ENCODE results near the gene PRDX2.

Gene PRDX2

DNA sequence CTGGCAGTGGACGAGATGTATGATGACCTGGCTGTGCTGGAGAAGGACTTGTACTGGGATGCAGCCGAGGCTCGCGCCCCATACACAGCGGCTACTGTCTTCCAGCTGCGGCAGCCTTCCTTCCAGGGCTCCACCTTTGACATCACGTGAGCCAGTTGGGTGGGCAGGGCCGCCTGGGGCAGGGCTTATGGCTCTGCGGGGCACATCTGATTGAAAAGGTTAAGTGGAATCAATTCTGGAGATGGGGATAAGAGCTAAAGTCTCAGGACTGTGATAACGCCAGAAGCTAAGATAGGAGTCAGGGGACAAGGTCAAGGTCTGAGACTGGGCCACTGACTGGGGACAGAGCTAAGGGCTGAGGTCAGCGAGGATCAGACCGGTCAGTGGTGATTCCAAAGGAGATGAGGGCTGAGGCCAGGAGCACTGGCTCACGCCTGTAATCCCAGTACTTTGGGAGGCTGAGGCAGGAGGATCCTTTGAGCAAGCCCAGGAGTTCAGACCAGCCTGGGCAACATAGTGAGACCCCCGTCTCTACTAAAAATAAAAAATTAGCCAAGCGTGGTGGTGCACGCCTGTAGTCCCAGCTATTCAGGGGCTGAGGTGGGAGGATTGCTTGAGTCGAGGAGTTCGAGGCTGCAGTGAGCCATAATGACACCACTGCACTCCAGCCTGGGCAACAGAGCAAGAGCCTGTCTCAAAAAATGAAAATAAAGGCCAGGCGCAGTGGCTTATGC is 45.3 kb downstream of the PRDX2 start:
- no peak overlapping the region for H3K4me3 ChIP-seq (ENCODE audit: low read depth, low read length)
- DNase-seq (ENCODE audit: low read depth), result no peak
- TF ChIP-seq, protein P1, sequence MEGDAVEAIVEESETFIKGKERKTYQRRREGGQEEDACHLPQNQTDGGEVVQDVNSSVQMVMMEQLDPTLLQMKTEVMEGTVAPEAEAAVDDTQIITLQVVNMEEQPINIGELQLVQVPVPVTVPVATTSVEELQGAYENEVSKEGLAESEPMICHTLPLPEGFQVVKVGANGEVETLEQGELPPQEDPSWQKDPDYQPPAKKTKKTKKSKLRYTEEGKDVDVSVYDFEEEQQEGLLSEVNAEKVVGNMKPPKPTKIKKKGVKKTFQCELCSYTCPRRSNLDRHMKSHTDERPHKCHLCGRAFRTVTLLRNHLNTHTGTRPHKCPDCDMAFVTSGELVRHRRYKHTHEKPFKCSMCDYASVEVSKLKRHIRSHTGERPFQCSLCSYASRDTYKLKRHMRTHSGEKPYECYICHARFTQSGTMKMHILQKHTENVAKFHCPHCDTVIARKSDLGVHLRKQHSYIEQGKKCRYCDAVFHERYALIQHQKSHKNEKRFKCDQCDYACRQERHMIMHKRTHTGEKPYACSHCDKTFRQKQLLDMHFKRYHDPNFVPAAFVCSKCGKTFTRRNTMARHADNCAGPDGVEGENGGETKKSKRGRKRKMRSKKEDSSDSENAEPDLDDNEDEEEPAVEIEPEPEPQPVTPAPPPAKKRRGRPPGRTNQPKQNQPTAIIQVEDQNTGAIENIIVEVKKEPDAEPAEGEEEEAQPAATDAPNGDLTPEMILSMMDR (conservative IDR thresholded peaks at IDR 0.05; ENCODE audit: low read depth, low read length), result no peak

DNA sequence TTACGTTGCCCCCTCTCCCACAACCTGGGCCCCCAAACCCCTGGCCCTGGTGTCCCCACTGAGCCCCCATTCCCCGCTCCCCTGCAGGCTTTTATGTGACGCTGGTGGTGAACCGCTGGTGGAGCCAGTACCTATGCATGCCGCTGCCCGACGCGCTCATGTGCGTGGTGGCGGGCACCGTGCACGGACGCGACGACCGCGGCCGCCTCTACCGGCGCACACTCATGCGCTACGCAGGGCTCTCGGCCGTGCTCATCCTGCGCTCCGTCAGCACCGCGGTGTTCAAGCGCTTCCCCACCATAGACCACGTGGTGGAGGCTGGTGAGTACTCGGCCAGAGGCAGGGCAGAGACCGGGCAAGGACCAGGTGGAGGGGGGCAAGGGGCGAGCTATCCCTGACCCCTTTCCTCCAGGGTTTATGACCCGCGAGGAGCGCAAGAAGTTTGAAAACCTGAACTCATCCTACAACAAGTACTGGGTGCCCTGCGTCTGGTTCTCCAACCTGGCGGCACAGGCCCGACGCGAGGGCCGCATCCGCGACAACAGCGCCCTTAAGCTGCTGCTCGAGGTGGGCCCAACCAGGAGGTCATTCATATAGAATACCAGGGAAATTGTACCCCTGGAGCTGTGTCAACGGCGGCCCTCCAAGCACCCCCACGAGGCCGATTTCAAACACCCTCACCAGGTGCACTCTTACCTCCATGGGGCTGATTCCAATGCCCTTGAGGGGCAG is 47.0 kb downstream of the PRDX2 start:
- TF ChIP-seq, protein P1 (conservative IDR thresholded peaks at IDR 0.05; ENCODE audit: low read depth, low read length), result no peak
- H3K4me3 ChIP-seq (ENCODE audit: low read depth, low read length), result no peak overlapping the region
- no peak for DNase-seq (ENCODE audit: low read depth)

DNA sequence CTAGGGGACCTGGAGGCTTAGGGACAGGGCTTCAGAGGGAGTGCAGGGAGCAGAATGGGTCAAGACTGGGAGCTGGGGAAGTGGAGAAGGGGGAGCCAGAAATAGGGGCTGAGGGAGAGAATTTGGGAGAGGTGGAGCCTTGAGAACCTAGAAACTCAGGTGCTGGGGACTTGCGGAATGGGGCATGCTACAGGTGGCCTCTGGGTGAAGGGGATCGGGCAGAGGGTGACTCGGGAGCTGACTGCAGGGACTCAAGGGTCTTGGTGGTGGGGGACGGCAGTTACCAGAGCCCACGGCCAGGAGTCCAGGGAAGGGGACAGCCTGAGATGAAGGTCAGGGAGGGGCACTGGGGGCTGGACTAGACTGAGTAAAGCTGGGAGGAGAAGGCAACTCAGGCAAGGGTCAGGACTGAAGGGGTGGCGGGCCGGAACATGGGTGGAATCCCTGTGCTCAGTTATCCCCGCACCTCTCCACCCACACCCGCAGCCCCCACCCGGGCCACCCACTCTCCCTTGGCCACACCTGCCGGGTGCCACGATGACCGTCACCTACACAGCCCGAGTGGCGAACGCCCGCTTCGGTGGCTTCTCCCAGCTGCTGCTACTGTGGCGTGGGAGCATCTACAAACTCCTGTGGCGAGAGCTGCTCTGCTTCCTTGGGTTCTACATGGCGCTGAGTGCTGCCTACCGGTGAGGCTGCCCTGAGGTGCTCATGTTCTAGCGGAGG is 49.4 kb downstream of the PRDX2 start:
- DNase-seq (ENCODE audit: low read depth), result no peak
- TF ChIP-seq, protein P1 (conservative IDR thresholded peaks at IDR 0.05; ENCODE audit: low read depth, low read length), result no peak
- H3K4me3 ChIP-seq (ENCODE audit: low read depth, low read length), result no peak overlapping the region

DNA sequence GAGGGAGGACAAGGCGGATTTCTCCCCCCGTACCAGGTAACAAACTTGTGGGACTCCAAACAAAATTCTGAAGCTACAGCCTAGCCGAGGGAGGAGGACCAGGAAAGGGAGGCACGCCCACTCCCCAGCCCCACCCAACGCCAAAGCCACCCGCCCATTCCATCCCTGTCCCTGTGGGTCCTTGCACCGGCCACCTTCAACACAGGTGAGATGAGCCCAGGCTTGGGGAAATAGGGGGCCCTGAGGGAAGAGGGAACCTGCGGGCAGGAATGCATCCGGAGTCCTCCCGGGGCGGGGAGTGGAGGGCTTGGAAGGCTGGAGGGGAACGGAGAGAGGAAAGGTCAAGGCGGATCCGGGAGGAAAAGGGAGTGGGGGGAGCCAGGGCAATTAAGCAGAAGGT is 50.0 kb downstream of the PRDX2 start, which contains the start of gene BEST2:
TSS of gene BEST2 (plus strand) at position 157 of the 400 bp plus-strand sequence. CDS start 802 bp downstream, outside the sequence.
- H3K4me3 ChIP-seq (ENCODE audit: low read depth, low read length), result no peak within 1 kb of the TSS
- TF ChIP-seq, protein P1 (conservative IDR thresholded peaks at IDR 0.05; ENCODE audit: low read depth, low read length), result no peak
- no peak for DNase-seq (ENCODE audit: low read depth)

DNA sequence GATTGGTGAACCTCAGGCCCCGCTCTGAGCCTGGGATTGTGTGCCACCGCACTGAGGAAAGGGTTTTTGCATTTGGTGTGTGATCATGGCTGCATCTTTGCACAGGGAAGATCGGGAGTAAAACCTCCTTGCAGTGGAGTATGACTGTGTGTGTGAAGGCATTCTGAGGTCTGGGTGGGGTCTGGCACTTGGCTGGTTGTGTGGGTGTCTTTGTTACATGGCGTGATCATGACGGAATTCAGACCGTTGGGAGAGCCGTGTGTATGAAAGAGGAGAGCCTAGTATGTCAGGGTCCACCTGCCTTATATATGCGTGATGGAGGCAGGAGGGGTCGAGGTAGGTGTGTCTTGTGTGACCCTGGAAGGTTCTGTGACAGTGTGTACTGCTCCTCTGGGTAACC is 50.7 kb downstream of the PRDX2 start:
- H3K4me3 ChIP-seq (ENCODE audit: low read depth, low read length), result no peak overlapping the region
- TF ChIP-seq, protein P1 (conservative IDR thresholded peaks at IDR 0.05; ENCODE audit: low read depth, low read length), result no peak
- DNase-seq (ENCODE audit: low read depth), result no peak

DNA sequence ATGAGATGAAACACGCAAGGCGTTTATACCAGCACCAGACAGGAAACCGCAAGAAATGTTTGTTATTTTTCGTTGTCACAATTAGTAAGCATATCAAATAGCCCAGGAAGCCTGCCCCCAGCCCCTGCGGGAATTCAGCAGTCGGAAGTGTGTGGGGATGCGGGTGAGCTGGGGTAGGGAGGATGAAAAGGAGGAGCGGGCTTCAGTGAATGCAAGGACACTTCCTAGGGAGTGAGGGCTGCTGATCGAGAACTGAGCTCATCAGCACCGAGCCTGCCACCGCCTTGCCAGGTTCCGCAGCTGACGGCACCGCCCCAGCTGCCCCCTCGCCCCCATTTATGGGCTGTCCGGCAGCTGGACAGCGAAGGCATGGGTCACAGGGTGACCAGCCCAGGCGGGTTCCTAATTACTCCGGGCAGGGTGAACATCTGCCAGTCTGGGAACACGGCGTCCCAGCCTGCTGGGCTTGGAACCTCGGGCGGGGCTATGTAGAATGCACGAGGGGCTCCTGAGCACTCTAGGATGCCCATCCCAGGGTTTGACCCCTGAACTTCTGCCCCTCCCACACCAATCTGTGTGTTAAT is 51.6 kb downstream of the PRDX2 start:
- peak; percentile 76 for DNase-seq (ENCODE audit: low read depth)
- TF ChIP-seq, protein P1 (conservative IDR thresholded peaks at IDR 0.05; ENCODE audit: low read depth, low read length), result no peak
- peak overlapping the region; percentile 28 for H3K4me3 ChIP-seq (ENCODE audit: low read depth, low read length)
